CD4-positive, alpha-beta T cell treated with Interferon gamma for 1 hour (primary cell): Measurements from ENCODE around the gene ERLIN1.

Experiments used
- DNase-seq: peaks from one replicate; pipeline ENCODE4 v3.0.0-alpha.2; 2020

The ERLIN1 gene

DNA sequence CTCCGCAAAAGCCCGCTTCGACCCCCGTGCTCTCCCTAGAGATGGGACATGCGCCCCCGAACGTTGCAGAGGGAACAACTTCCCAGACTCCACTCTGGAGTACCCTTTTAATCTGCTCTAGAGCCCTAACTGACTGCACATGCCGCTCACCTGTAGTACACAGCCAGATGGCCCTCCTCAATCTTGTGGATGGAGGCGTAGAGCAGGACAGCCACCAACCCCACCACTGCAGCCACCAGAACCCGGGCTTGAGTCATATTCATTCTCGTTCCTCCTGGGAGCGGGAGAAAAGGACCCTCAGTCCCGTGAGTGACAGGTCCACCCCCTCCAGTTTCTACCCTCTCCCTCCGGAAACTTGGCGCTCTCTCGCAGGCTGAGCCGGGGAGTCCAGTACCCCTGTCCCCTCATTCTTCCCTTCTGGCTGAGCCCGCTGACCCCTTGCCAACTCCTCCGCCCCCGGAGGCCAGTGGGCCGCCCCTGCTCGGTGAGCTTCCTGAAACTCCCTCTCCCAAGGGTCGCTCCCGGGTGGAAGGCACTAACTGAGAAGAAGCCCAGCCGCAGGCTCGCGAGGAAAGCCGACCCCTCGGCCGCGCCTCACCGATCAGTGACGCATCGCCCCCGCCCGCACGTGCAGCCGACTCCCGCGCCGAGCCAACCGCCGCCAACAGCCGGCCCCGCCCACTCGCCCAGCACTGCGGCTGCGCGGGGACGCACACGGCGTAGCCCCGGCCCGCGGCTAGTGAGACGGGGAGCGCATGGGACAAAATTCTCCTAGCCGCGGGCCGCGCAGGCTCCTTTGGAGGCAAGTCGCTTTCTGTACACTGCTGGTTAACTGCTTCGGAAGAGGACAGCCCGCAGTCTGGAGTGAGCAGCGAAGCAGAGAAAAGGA lies at the start of gene ERLIN1:
TSS of gene ERLIN1 (minus strand) at position 666 of the 889 bp plus-strand sequence. CDS start at position 263, 403 bp downstream.
- peak; percentile 90 for DNase-seq

DNA sequence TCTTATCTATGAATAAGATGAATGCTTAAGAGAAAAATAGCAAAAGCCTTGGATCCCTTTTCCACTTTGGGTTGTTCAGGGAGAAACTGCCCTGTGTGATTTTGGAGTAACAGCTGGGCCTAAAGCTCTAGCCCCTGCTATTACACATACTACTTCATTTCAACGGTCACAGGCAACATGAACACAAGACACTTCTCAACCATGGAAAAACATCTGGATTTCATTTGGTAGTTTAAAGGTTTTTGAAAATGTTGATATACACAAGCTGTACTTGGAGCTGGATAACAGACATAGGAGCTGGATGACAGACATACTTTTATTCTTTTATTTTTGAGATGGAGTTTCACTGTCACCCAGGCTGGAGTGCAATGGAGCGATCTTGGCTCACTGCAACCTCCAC lies 46.3 kb upstream of the ERLIN1 start:
- no peak for DNase-seq

GRCh38 chr10:100229819-100230422 lies 44.1 kb upstream of the ERLIN1 start:
- no peak for DNase-seq

DNA sequence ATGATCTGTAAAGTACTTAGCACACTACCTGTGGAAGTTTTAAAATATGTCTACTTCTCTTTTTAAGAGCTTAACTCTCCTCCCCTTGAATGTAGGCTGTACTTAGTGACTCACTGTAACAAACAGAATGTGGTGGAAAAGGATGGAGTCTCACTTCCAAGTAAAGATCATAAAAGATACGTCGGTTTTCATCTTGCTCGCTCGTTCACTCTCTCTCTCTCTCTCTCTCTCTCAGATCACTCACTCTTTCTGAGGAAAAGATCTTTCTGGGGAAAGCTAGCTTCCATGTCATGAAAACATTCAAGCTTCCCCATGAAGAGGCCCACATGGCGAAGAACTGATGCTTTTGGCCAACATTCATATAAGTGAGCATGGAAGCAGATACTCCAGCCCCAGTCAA lies 38.0 kb upstream of the ERLIN1 start:
- DNase-seq = no peak

DNA sequence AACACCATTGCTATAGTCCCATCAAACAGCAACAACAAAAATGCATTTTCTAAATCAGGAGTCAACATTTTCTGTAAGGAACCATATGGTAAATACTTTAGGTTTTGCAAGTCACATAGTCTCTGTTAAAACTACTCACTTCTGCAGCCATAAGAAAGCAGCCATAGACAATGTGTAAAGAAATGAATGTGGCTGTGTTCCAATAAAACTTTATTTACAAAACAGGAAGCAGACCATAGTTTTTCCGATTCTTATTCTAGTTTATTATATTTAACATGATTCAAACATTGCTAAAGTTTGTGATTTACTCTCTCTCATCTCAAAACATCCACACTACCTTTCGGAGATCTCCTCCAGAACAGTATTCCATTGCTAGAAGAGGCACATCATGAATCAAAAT lies 36.7 kb upstream of the ERLIN1 start:
- DNase-seq = no peak

- no peak for DNase-seq
These were observed 30.2 kb upstream of the ERLIN1 start for GRCh38 chr10:100216006-100216405.

GRCh38 chr10:100209303-100209702 lies 23.5 kb upstream of the ERLIN1 start:
- DNase-seq = no peak

DNA sequence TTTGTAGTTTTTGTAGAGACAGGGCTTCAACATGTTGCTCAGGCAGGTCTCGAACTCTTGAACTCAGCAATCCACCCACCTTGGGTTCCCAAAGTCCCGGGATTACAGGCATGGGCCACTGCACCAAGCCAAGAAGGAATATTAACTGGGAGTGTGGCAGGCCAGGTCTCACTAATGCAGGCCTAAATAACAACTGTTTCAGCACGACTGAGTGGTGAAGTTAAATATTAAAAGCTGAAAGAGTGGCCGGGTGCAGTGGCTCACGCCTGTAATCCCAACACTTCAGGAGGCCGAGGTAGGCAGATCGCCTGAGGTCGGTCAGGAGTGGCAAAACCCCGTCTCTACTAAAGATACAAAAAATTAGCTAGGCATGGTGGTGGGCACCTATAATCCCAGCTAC lies 22.4 kb upstream of the ERLIN1 start:
- DNase-seq = no peak

GRCh38 chr10:100204370-100204769 lies 18.5 kb upstream of the ERLIN1 start:
- no peak for DNase-seq

DNA sequence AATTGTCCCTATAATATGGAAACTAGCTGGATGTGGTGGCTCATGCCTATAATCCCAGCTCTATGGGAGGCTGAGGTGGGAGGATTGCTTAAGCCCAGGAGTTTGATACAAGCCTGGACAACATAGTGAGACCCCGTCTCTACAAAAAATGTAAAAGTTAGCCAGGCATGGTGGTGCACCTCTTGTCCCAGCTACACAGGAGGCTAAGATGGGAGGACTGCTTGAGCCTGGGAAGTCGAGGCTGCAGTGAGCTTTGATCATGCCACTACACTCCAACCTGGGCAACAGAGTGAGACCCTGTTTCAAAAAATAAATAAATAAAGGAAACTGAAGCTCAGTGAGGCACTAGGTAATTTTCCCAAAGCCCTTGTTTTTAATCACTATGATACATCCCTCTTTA lies 15.7 kb upstream of the ERLIN1 start:
- no peak for DNase-seq

DNA sequence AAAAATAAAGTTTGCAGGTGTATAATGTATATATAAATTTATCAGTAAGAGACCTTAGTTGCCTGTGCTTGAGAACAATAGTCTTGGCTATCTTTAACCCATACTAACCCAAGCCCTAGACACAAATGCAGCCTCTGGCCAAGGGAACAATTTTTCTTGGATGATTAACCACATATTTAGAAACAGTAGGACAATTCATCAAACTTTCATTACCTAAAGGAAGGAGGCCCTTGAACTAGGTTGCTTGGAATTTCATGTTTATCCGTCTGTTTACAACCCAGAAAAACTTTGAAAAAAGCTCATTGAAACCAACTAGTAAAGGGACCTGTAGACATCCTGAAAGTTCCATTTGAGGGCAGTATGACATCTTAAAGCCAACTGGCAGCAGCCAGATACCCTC lies 8.9 kb upstream of the ERLIN1 start:
- no peak for DNase-seq

DNA sequence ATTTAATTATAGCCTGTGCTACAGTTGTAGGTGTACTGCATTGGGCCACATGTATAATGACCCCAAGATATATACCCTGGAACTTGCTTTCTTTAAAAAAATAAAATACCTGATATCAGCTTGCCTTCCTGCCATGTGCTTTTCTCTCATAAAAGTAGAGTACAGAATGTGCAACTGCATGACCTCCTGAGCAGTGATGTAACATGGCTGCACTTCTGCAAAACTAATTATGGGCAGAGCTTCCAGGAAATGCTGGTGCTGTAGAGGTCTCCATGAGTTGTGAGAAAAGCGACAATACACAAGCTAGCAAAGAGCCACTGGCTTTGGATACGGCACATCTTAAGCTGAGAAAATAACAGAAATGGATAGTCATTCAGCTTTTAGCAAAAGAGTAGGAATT lies 6.5 kb upstream of the ERLIN1 start:
- peak; percentile 47 for DNase-seq

GRCh38 chr10:100186253-100187212 lies 704 bp upstream of the ERLIN1 start:
- DNase-seq = no peak

- no peak for DNase-seq
These were observed 989 bp downstream of the ERLIN1 start for GRCh38 chr10:100184840-100185239.

GRCh38 chr10:100184426-100184825 lies 1.4 kb downstream of the ERLIN1 start:
- DNase-seq = no peak

- DNase-seq = no peak
These were observed 2.3 kb downstream of the ERLIN1 start for GRCh38 chr10:100183481-100183880.

GRCh38 chr10:100182908-100183307 lies 2.9 kb downstream of the ERLIN1 start:
- DNase-seq = no peak

DNA sequence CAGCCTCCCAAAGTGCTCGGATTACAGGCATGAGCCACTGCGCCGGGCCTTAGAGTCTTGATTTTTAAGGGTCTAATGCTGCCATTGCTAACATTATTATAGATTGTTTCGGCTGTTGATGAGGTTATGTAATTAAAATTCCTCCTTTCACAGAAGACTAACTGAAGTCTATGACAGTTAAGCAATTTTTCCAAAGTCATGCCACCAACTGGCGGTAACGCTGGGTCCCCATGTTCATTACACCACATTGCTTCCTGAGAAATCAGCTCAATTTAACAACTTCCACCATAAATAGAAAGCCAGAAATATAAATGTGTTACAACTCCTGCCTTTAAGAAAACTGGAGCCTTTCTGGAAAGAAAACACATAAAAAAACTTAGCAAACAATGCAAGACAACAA lies 3.5 kb downstream of the ERLIN1 start:
- peak; percentile 8 for DNase-seq

GRCh38 chr10:100175875-100176274 lies 10.0 kb downstream of the ERLIN1 start:
- DNase-seq = no peak

DNA sequence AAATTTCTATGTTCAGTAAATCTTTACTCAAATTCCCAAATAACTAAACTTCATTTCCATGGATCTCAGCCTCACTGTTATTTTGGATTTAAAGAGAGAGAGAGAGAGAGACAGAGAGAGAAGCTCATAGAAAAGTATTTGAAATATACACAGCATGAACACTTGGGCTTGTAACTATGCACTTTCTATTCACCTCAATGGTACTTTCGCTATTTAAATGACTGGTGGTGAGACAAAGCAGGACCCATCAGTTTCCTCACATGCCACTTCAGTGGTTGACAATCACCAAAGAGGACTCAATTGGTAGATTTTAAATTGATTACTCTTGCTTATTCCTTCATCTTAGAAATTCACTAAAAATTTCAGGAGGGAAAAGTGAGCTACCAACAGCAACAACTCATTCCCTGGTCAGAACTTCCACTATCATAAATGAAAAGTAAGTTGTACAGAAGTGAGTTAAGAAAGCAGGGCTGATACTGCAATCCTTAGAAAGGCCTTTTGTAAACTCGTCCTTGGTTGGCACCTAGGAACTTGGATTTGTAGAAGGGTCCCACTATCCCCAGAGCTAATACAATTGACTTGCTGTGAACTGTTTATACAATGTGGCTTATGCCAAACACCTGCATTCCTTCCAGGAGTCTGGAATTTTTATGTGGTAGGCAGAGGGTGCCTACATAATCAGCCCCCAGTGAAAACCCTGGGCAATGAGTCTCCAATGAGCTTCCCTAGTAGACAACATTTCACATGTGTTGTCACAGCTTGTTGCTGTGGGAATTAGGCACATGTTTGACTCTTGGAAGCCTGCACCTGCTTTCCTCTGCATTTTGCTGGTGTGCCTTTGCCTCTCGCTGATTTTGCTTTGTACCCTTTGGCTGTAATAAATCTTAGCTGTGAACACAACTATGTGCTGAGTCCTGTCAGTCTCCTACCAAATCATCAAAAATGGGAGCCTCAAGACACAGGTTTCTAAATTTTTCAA lies 10.8 kb downstream of the ERLIN1 start:
- DNase-seq = no peak

DNA sequence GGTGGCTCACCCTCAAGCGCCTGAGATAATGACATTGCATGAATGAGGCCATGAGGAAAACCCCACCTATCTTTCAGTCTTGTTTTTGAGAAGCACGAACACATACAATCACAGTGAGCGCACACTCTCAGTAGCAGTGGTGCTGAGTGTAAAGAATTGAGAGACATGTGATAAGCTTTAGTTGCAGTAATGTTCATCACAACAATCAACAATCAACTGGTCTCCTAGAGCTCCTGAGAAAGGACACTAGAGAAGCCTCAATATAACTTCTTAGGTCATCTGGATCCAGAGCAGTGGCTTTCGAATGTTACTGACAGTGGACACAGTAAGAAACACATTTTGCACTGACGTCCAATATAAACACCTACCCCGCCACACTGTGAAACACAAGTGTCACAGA lies 12.8 kb downstream of the ERLIN1 start:
- DNase-seq = no peak

- DNase-seq = no peak
These were observed 13.5 kb downstream of the ERLIN1 start for GRCh38 chr10:100172349-100172748.
